Neural cell (in vitro differentiated cells): Measurements from ENCODE around the gene GFRA1.

Source experiments
- CTCF ChIP-seq: fragments of 450-650 bp; IDR thresholded peaks from 2 replicates; pipeline ENCODE4 v1.5.1; 2014; ENCODE audit warnings: antibody characterized with exemption, mild to moderate bottlenecking, moderate library complexity; ENCODE audit not compliant: poor library complexity, severe bottlenecking
- EP300 ChIP-seq: fragments of 450-650 bp; conservative IDR thresholded peaks from 2 replicates; pipeline ENCODE4 v1.6.1; 2014; ENCODE audit warnings: antibody characterized with exemption, mild to moderate bottlenecking, moderate library complexity; ENCODE audit not compliant: poor library complexity, severe bottlenecking
- EZH2 ChIP-seq: fragments of 200-600, 300-800 bp; shearing (Covaris generic), sonication (generic); IDR thresholded peaks from 2 replicates; pipeline ENCODE4 v1.6.1; 2014; ENCODE audit warnings: antibody characterized with exemption, low read length, borderline replicate concordance, mild to moderate bottlenecking; ENCODE audit not compliant: insufficient read depth, poor library complexity, severe bottlenecking
- MXI1 ChIP-seq: fragments of 450-650 bp; conservative IDR thresholded peaks from 2 replicates; pipeline ENCODE4 v1.6.1; 2014; ENCODE audit warnings: antibody characterized with exemption, mild to moderate bottlenecking; ENCODE audit not compliant: poor library complexity, severe bottlenecking
- POLR2AphosphoS5 ChIP-seq: IDR thresholded peaks from 2 replicates; pipeline ENCODE4 v1.6.1; 2012
- RAD21 ChIP-seq: fragments of 450-650 bp; conservative IDR thresholded peaks from 2 replicates; pipeline ENCODE4 v1.6.1; 2014; ENCODE audit warnings: antibody characterized with exemption, mild to moderate bottlenecking, moderate library complexity
- REST ChIP-seq: IDR thresholded peaks from 2 replicates; pipeline ENCODE4 v1.6.1; 2012; ENCODE audit warnings: borderline replicate concordance
- SMC3 ChIP-seq: fragments of 450-650 bp; conservative IDR thresholded peaks from 2 replicates; pipeline ENCODE4 v1.6.1; 2014; ENCODE audit warnings: antibody characterized with exemption, mild to moderate bottlenecking, moderate library complexity; ENCODE audit not compliant: poor library complexity
- TAF1 ChIP-seq: IDR thresholded peaks from 2 replicates; pipeline ENCODE4 v1.6.1; 2012; ENCODE audit warnings: low read depth

- TF ChIP-seq CTCF (no peak), SMC3 (no peak), REST (no peak), TAF1 (no peak), POLR2AphosphoS5 (no peak), EZH2 (no peak), EP300 (no peak), MXI1 (no peak), RAD21 (no peak)
These were observed 245.7 kb downstream of the GFRA1 start for GRCh38 chr10:116027355-116027754.
